Measurements from ENCODE around the gene TTYH2.

The TTYH2 gene

GRCh38 chr17:74243013-74243755 is 29.8 kb downstream of the TTYH2 start:
- Histone ChIP-seq H3K4ac (ENCODE audit: low read length) (no peak overlapping the region), H4K8ac (ENCODE audit: low read depth, low read length) (no peak overlapping the region), H3K4me3 (ENCODE audit: low read length in 2 of 2) (no peak overlapping the region), H2AFZ (ENCODE audit: low read length) (no peak overlapping the region), H4K91ac (ENCODE audit: low read depth, low read length, poor library complexity) (no peak overlapping the region), H3K4me1 (ENCODE audit: control insufficient read depth in 2 of 2, insufficient read depth in 1 of 2, low read depth in 1 of 2, low read length in 2 of 2) (peaks cover 17 to 25% of the 10 kb centered on the region in 2 donors), H2BK120ac (ENCODE audit: low read depth, low read length) (no peak overlapping the region), H3K79me1 (ENCODE audit: low read depth, low read length) (no peaks in the 10 kb centered on the region), H3K23ac (ENCODE audit: low read depth, low read length, poor library complexity) (no peak overlapping the region), H3K4me2 (ENCODE audit: insufficient read depth, low read length, poor library complexity, severe bottlenecking) (no peak overlapping the region), H2BK5ac (ENCODE audit: low read length) (peak overlapping the region; percentile 15), H3K27ac (replicated peaks; ENCODE audit: low read length) (no peak overlapping the region), H3K9ac (ENCODE audit: low read depth, low read length, poor library complexity) (no peak overlapping the region), H3K36me3 (replicated peaks in 1 of 2; ENCODE audit: control insufficient read depth in 2 of 2, insufficient read depth in 2 of 2, low read length in 2 of 2) (peaks cover 0 to 21% of the 10 kb centered on the region in 2 donors), H2BK12ac (ENCODE audit: low read length) (no peak overlapping the region), H2BK15ac (ENCODE audit: low read length) (peak overlapping the region; percentile 26), H3K14ac (ENCODE audit: low read length) (no peak overlapping the region), H3K27me3 (ENCODE audit: control insufficient read depth in 3 of 3, insufficient read depth in 3 of 3, low read depth in 1 of 3, low read length in 3 of 3) (peaks cover 0 to 7% (median 0%) of the 10 kb centered on the region in 3 experiments), H3K9me3 (replicated peaks in 1 of 2; ENCODE audit: control insufficient read depth in 2 of 2, insufficient read depth in 1 of 2, low read depth in 1 of 2, low read length in 2 of 2) (peaks cover 0 to 4% of the 10 kb centered on the region in 2 donors), H2AK5ac (ENCODE audit: low read depth, low read length) (peak overlapping the region; percentile 48), H3K18ac (ENCODE audit: low read length) (no peak overlapping the region)
- no CpG with 5 or more reads among the region's 13 CpGs for WGBS, 2 donors (ENCODE audit: extremely low coverage in 2 of 2, insufficient read length in 2 of 2, insufficient replicate concordance in 1 of 2)
- DNase-seq (ENCODE audit: low spot score) = no peak

- Histone ChIP-seq H3K4me1 (ENCODE audit: control insufficient read depth in 2 of 2, insufficient read depth in 1 of 2, low read depth in 1 of 2, low read length in 2 of 2) (peaks cover 17 to 25% of the 10 kb centered on the region in 2 donors), H4K8ac (ENCODE audit: low read depth, low read length) (no peak overlapping the region), H3K79me1 (ENCODE audit: low read depth, low read length) (no peaks in the 10 kb centered on the region), H2BK15ac (ENCODE audit: low read length) (peak overlapping the region; percentile 50), H3K14ac (ENCODE audit: low read length) (no peak overlapping the region), H2BK120ac (ENCODE audit: low read depth, low read length) (no peak overlapping the region), H4K91ac (ENCODE audit: low read depth, low read length, poor library complexity) (peak overlapping the region; percentile 0), H3K9me3 (replicated peaks in 1 of 2; ENCODE audit: control insufficient read depth in 2 of 2, insufficient read depth in 1 of 2, low read depth in 1 of 2, low read length in 2 of 2) (peaks cover 0 to 4% of the 10 kb centered on the region in 2 donors), H3K27me3 (ENCODE audit: control insufficient read depth in 3 of 3, insufficient read depth in 3 of 3, low read depth in 1 of 3, low read length in 3 of 3) (peaks cover 0 to 7% (median 0%) of the 10 kb centered on the region in 3 experiments), H2AK5ac (ENCODE audit: low read depth, low read length) (peak overlapping the region; percentile 48), H2BK12ac (ENCODE audit: low read length) (no peak overlapping the region), H3K18ac (ENCODE audit: low read length) (peak overlapping the region; percentile 44), H3K4ac (ENCODE audit: low read length) (no peak overlapping the region), H3K9ac (ENCODE audit: low read depth, low read length, poor library complexity) (no peak overlapping the region), H3K36me3 (replicated peaks in 1 of 2; ENCODE audit: control insufficient read depth in 2 of 2, insufficient read depth in 2 of 2, low read length in 2 of 2) (peaks cover 0 to 20% of the 10 kb centered on the region in 2 donors), H3K4me2 (ENCODE audit: insufficient read depth, low read length, poor library complexity, severe bottlenecking) (no peak overlapping the region), H2BK5ac (ENCODE audit: low read length) (no peak overlapping the region), H3K27ac (replicated peaks; ENCODE audit: low read length) (no peak overlapping the region), H2AFZ (ENCODE audit: low read length) (no peak overlapping the region), H3K23ac (ENCODE audit: low read depth, low read length, poor library complexity) (no peak overlapping the region), H3K4me3 (ENCODE audit: low read length in 2 of 2) (no peak overlapping the region)
- no CpG with 5 or more reads among the region's 10 CpGs for WGBS, 2 donors (ENCODE audit: extremely low coverage in 2 of 2, insufficient read length in 2 of 2, insufficient replicate concordance in 1 of 2)
- DNase-seq (ENCODE audit: low spot score) = no peak
These were observed 30.8 kb downstream of the TTYH2 start for GRCh38 chr17:74244128-74244527.

- H3K23ac ChIP-seq (ENCODE audit: low read depth, low read length, poor library complexity) = no peak overlapping the region
- H3K14ac ChIP-seq (ENCODE audit: low read length) = no peak overlapping the region
- peak overlapping the region; percentile 62 for H2BK15ac ChIP-seq (ENCODE audit: low read length)
- no peak for DNase-seq (ENCODE audit: low spot score)
- H2AFZ ChIP-seq (ENCODE audit: low read length) = no peak overlapping the region
- H3K4me1 ChIP-seq (ENCODE audit: control insufficient read depth in 2 of 2, insufficient read depth in 1 of 2, low read depth in 1 of 2, low read length in 2 of 2) = peaks cover 16 to 25% of the 10 kb centered on the region in 2 donors
- H3K4ac ChIP-seq (ENCODE audit: low read length) = no peak overlapping the region
- H2BK12ac ChIP-seq (ENCODE audit: low read length) = no peak overlapping the region
- no peak overlapping the region for H2AK5ac ChIP-seq (ENCODE audit: low read depth, low read length)
- H3K4me2 ChIP-seq (ENCODE audit: insufficient read depth, low read length, poor library complexity, severe bottlenecking) = no peak overlapping the region
- WGBS, 2 donors (ENCODE audit: extremely low coverage in 2 of 2, insufficient read length in 2 of 2, insufficient replicate concordance in 1 of 2) = no CpG with 5 or more reads among the region's 6 CpGs
- H3K9me3 ChIP-seq (replicated peaks in 1 of 2; ENCODE audit: control insufficient read depth in 2 of 2, insufficient read depth in 1 of 2, low read depth in 1 of 2, low read length in 2 of 2) = peaks cover 0 to 4% of the 10 kb centered on the region in 2 donors
- H3K27ac ChIP-seq (replicated peaks; ENCODE audit: low read length) = no peak overlapping the region
- H3K18ac ChIP-seq (ENCODE audit: low read length) = peak overlapping the region; percentile 20
- H4K8ac ChIP-seq (ENCODE audit: low read depth, low read length) = no peak overlapping the region
- no peak overlapping the region for H2BK5ac ChIP-seq (ENCODE audit: low read length)
- no peaks in the 10 kb centered on the region for H3K79me1 ChIP-seq (ENCODE audit: low read depth, low read length)
- H2BK120ac ChIP-seq (ENCODE audit: low read depth, low read length) = no peak overlapping the region
- H3K9ac ChIP-seq (ENCODE audit: low read depth, low read length, poor library complexity) = no peak overlapping the region
- H3K27me3 ChIP-seq (ENCODE audit: control insufficient read depth in 3 of 3, insufficient read depth in 3 of 3, low read depth in 1 of 3, low read length in 3 of 3) = peaks cover 0 to 7% (median 0%) of the 10 kb centered on the region in 3 experiments
- peaks cover 0 to 18% of the 10 kb centered on the region in 2 donors for H3K36me3 ChIP-seq (replicated peaks in 1 of 2; ENCODE audit: control insufficient read depth in 2 of 2, insufficient read depth in 2 of 2, low read length in 2 of 2)
- no peak overlapping the region for H3K4me3 ChIP-seq (ENCODE audit: low read length in 2 of 2)
- H4K91ac ChIP-seq (ENCODE audit: low read depth, low read length, poor library complexity) = no peak overlapping the region
These were observed 31.2 kb downstream of the TTYH2 start for GRCh38 chr17:74244548-74244947.

- Histone ChIP-seq H2AK5ac (ENCODE audit: low read depth, low read length) (peak overlapping the region; percentile 96), H3K79me1 (ENCODE audit: low read depth, low read length) (no peaks in the 10 kb centered on the region), H3K9ac (ENCODE audit: low read depth, low read length, poor library complexity) (peak overlapping the region; percentile 60), H2AFZ (ENCODE audit: low read length) (peak overlapping the region; percentile 86), H2BK5ac (ENCODE audit: low read length) (no peak overlapping the region), H3K18ac (ENCODE audit: low read length) (peak overlapping the region; percentile 97), H3K23ac (ENCODE audit: low read depth, low read length, poor library complexity) (peak overlapping the region; percentile 53), H3K4me3 (ENCODE audit: low read length in 2 of 2) (peak overlapping the region; percentile 3 to 11), H2BK120ac (ENCODE audit: low read depth, low read length) (no peak overlapping the region), H3K36me3 (replicated peaks in 1 of 2; ENCODE audit: control insufficient read depth in 2 of 2, insufficient read depth in 2 of 2, low read length in 2 of 2) (peaks cover 0 to 16% of the 10 kb centered on the region in 2 donors), H3K27me3 (ENCODE audit: control insufficient read depth in 3 of 3, insufficient read depth in 3 of 3, low read depth in 1 of 3, low read length in 3 of 3) (peaks cover 0 to 7% (median 0%) of the 10 kb centered on the region in 3 experiments), H3K4me2 (ENCODE audit: insufficient read depth, low read length, poor library complexity, severe bottlenecking) (peak overlapping the region; percentile 28), H2BK12ac (ENCODE audit: low read length) (no peak overlapping the region), H3K14ac (ENCODE audit: low read length) (no peak overlapping the region), H3K4me1 (ENCODE audit: control insufficient read depth in 2 of 2, insufficient read depth in 1 of 2, low read depth in 1 of 2, low read length in 2 of 2) (peaks cover 20 to 23% of the 10 kb centered on the region in 2 donors), H3K4ac (ENCODE audit: low read length) (no peak overlapping the region), H3K9me3 (replicated peaks in 1 of 2; ENCODE audit: control insufficient read depth in 2 of 2, insufficient read depth in 1 of 2, low read depth in 1 of 2, low read length in 2 of 2) (peaks cover 0 to 4% of the 10 kb centered on the region in 2 donors), H3K27ac (replicated peaks; ENCODE audit: low read length) (peak overlapping the region; percentile 30), H4K8ac (ENCODE audit: low read depth, low read length) (no peak overlapping the region), H2BK15ac (ENCODE audit: low read length) (peak overlapping the region; percentile 62), H4K91ac (ENCODE audit: low read depth, low read length, poor library complexity) (peak overlapping the region; percentile 40)
- peak; percentile 87 for DNase-seq (ENCODE audit: low spot score)
- no CpG with 5 or more reads among the region's 21 CpGs for WGBS, 2 donors (ENCODE audit: extremely low coverage in 2 of 2, insufficient read length in 2 of 2, insufficient replicate concordance in 1 of 2)
These were observed 31.9 kb downstream of the TTYH2 start for GRCh38 chr17:74245145-74245831.

Data from neuronal stem cell (in vitro differentiated cells).